ENCODE results near the gene EEF1AKMT3.

DNA sequence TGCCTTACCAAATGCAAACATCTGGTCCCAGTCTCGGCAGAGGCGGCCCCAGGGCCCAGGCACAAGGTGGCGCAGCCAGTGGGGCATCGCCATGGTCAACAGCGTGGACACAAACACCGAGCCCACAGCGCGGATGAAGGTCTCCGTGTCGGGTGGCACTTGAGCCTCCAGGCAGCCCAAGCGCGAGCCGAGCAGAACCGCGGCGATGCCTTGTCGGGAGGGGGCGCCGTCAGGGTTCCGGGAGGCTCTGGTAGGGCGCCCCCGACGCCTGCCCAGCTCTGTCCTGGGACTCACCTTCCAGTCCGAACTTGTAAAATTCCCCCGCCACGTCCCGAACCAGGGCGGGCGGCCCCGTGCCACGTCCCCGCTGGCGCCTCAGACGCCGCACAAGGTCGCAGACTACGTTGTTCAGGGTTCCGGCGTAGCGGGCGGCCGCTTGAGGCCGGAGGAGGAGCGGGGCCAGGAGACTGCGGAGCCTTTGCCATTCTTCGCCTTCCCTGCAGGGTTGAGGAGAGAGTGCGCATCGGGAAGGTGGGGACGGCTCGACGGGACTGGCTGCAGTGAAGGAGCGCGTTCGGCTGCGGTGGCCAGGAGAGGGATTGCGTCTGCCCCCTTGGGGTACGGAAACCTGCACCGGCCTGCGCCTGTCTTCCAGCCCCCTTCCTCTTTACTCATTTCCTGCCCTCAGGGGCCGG, 7.3 kb upstream of the EEF1AKMT3 start:
- TF ChIP-seq, protein P1, sequence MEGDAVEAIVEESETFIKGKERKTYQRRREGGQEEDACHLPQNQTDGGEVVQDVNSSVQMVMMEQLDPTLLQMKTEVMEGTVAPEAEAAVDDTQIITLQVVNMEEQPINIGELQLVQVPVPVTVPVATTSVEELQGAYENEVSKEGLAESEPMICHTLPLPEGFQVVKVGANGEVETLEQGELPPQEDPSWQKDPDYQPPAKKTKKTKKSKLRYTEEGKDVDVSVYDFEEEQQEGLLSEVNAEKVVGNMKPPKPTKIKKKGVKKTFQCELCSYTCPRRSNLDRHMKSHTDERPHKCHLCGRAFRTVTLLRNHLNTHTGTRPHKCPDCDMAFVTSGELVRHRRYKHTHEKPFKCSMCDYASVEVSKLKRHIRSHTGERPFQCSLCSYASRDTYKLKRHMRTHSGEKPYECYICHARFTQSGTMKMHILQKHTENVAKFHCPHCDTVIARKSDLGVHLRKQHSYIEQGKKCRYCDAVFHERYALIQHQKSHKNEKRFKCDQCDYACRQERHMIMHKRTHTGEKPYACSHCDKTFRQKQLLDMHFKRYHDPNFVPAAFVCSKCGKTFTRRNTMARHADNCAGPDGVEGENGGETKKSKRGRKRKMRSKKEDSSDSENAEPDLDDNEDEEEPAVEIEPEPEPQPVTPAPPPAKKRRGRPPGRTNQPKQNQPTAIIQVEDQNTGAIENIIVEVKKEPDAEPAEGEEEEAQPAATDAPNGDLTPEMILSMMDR (IDR thresholded peaks at IDR 0.05): no peak
- no peak for TF ChIP-seq POLR2A (IDR thresholded peaks at IDR 0.05)

Data from testis (tissue), 2 donors.